ENCODE results near the gene MYH6.
"Not testable (repeated sequence)": the region's sequence is repeated elsewhere in the genome, so short reads cannot be mapped to it uniquely, and the experiment has no call there.

The MYH6 gene

GRCh38 chr14:23428686-23429495 lies 20.8 kb upstream of the MYH6 start:
- ATAC-seq (ENCODE audit: low read depth): no peak; the same call in 2 of the 3 replicates
- H3K36me3 ChIP-seq (ENCODE audit: low read depth): no peaks in the 10 kb centered on the region
- no peaks in the 10 kb centered on the region for H3K4me1 ChIP-seq (ENCODE audit: insufficient read depth, poor library complexity, severe bottlenecking)
- no peak overlapping the region for H3K4me3 ChIP-seq (ENCODE audit: severe bottlenecking)
- H3K27me3 ChIP-seq (ENCODE audit: insufficient read depth, poor library complexity, severe bottlenecking): no peaks in the 10 kb centered on the region
- no peak overlapping the region for H3K27ac ChIP-seq (ENCODE audit: poor library complexity, severe bottlenecking)
- no peaks in the 10 kb centered on the region for H3K9me3 ChIP-seq (ENCODE audit: severe bottlenecking)
- no peak for TF ChIP-seq CTCF (IDR thresholded peaks at IDR 0.05; ENCODE audit: poor library complexity, severe bottlenecking)
- peak; percentile 54 for DNase-seq (ENCODE audit: low spot score)

- ATAC-seq (ENCODE audit: low read depth): not testable (repeated sequence)
Observed at GRCh38 chr14:23425798-23426197, 17.7 kb upstream of the MYH6 start.

GRCh38 chr14:23425169-23425568 lies 17.1 kb upstream of the MYH6 start:
- Histone ChIP-seq H3K9me3 (ENCODE audit: severe bottlenecking) (no peaks in the 10 kb centered on the region), H3K36me3 (ENCODE audit: low read depth) (no peaks in the 10 kb centered on the region), H3K4me1 (ENCODE audit: insufficient read depth, poor library complexity, severe bottlenecking) (no peaks in the 10 kb centered on the region), H3K27me3 (ENCODE audit: insufficient read depth, poor library complexity, severe bottlenecking) (no peaks in the 10 kb centered on the region), H3K4me3 (ENCODE audit: severe bottlenecking) (no peak overlapping the region), H3K27ac (ENCODE audit: poor library complexity, severe bottlenecking) (no peak overlapping the region)
- no peak for DNase-seq (ENCODE audit: low spot score)
- no peak for ATAC-seq (ENCODE audit: low read depth)
- no peak for TF ChIP-seq CTCF (IDR thresholded peaks at IDR 0.05; ENCODE audit: poor library complexity, severe bottlenecking)

More at GRCh38 chr14:23425798-23426197, 17.7 kb upstream of the MYH6 start:
- H3K4me1 ChIP-seq (ENCODE audit: insufficient read depth, poor library complexity, severe bottlenecking); H3K27ac ChIP-seq (ENCODE audit: poor library complexity, severe bottlenecking); H3K9me3 ChIP-seq (ENCODE audit: severe bottlenecking); DNase-seq (ENCODE audit: low spot score); H3K4me3 ChIP-seq (ENCODE audit: severe bottlenecking); H3K27me3 ChIP-seq (ENCODE audit: insufficient read depth, poor library complexity, severe bottlenecking); H3K36me3 ChIP-seq (ENCODE audit: low read depth): not testable (repeated sequence)

GRCh38 chr14:23423657-23424056 lies 15.6 kb upstream of the MYH6 start:
- ATAC-seq (ENCODE audit: low read depth): no peak
- H3K27me3 ChIP-seq (ENCODE audit: insufficient read depth, poor library complexity, severe bottlenecking): no peaks in the 10 kb centered on the region

GRCh38 chr14:23421594-23421993 lies 13.5 kb upstream of the MYH6 start:
- H3K27ac ChIP-seq (ENCODE audit: poor library complexity, severe bottlenecking): no peak overlapping the region
- TF ChIP-seq CTCF (IDR thresholded peaks at IDR 0.05; ENCODE audit: poor library complexity, severe bottlenecking): no peak
- no peaks in the 10 kb centered on the region for H3K9me3 ChIP-seq (ENCODE audit: severe bottlenecking)
- no peak overlapping the region for H3K4me3 ChIP-seq (ENCODE audit: severe bottlenecking)
- ATAC-seq (ENCODE audit: low read depth) (no peak), DNase-seq (ENCODE audit: low spot score) (no peak)
- H3K27me3 ChIP-seq (ENCODE audit: insufficient read depth, poor library complexity, severe bottlenecking): no peaks in the 10 kb centered on the region
- no peaks in the 10 kb centered on the region for H3K36me3 ChIP-seq (ENCODE audit: low read depth)
- no peaks in the 10 kb centered on the region for H3K4me1 ChIP-seq (ENCODE audit: insufficient read depth, poor library complexity, severe bottlenecking)

More at GRCh38 chr14:23423657-23424056, 15.6 kb upstream of the MYH6 start:
- Histone ChIP-seq H3K4me1 (ENCODE audit: insufficient read depth, poor library complexity, severe bottlenecking) (no peaks in the 10 kb centered on the region), H3K4me3 (ENCODE audit: severe bottlenecking) (no peak overlapping the region), H3K36me3 (ENCODE audit: low read depth) (no peaks in the 10 kb centered on the region), H3K27ac (ENCODE audit: poor library complexity, severe bottlenecking) (no peak overlapping the region), H3K9me3 (ENCODE audit: severe bottlenecking) (no peaks in the 10 kb centered on the region)
- TF ChIP-seq CTCF (IDR thresholded peaks at IDR 0.05; ENCODE audit: poor library complexity, severe bottlenecking): no peak
- no peak for DNase-seq (ENCODE audit: low spot score)

GRCh38 chr14:23419646-23420045 lies 11.6 kb upstream of the MYH6 start:
- H3K4me3 ChIP-seq (ENCODE audit: severe bottlenecking); DNase-seq (ENCODE audit: low spot score); H3K9me3 ChIP-seq (ENCODE audit: severe bottlenecking); H3K27ac ChIP-seq (ENCODE audit: poor library complexity, severe bottlenecking); H3K36me3 ChIP-seq (ENCODE audit: low read depth); H3K27me3 ChIP-seq (ENCODE audit: insufficient read depth, poor library complexity, severe bottlenecking); ATAC-seq (ENCODE audit: low read depth); H3K4me1 ChIP-seq (ENCODE audit: insufficient read depth, poor library complexity, severe bottlenecking): not testable (repeated sequence)

Data from RWPE2 (cell line).